Measurements from ENCODE around the gene GAS2L3.

GRCh38 chr12:100651694-100652093 is 78.2 kb downstream of the GAS2L3 start:
- TF ChIP-seq CTCF (conservative IDR thresholded peaks at IDR 0.05; ENCODE audit: low read length): no peak
- no peak for TF ChIP-seq EZH2phosphoT487 (IDR thresholded peaks at IDR 0.05; ENCODE audit: borderline replicate concordance, low read depth, low read length)

Data from OCI-LY7 (cell line).